Astrocyte (in vitro differentiated cells and primary cell): ENCODE measurements around the gene FTO. TPM values are rescaled to one million over a fixed set of nuclear protein-coding genes. Genes with fewer than 3 reads are reported as not detected.

Experiments used
- DNase-seq: peaks from one replicate; pipeline ENCODE4 v3.0.0-alpha.2; 2010; ENCODE audit warnings: low read depth
- FAIRE-seq: peaks from 2 replicates; lab custom pipeline; 2011; peaks lifted over from hg19 to GRCh38; lab: Jason Lieb, UNC
- H2AFZ ChIP-seq: 2 replicates; pipeline ENCODE4 v1.6.0; 2012; ENCODE audit warnings: low read depth, low read length, inconsistent platforms
- H3K27ac ChIP-seq: 2 replicates; pipeline ENCODE4 v1.5.1; 2011; ENCODE audit warnings: low read depth, low read length, inconsistent platforms
- H3K27me3 ChIP-seq: 2 replicates; pipeline ENCODE4 v1.6.0; 2011; ENCODE audit warnings: low read length, inconsistent platforms; ENCODE audit not compliant: insufficient read depth
- H3K36me3 ChIP-seq: 2 replicates; pipeline ENCODE4 v1.5.1; 2011; ENCODE audit warnings: low read length, inconsistent platforms; ENCODE audit not compliant: insufficient read depth
- H3K4me1 ChIP-seq: 2 replicates; pipeline ENCODE4 v1.5.1; 2011; ENCODE audit warnings: low read length, inconsistent platforms; ENCODE audit not compliant: insufficient read depth
- H3K4me2 ChIP-seq: 2 replicates; pipeline ENCODE4 v1.6.0; 2012; ENCODE audit warnings: low read length, inconsistent platforms
- H3K4me3 ChIP-seq: 2 replicates; pipeline ENCODE4 v1.5.1; 2011; ENCODE audit warnings: low read depth, mild to moderate bottlenecking, low read length, inconsistent platforms; ENCODE audit not compliant: insufficient read depth
- H3K79me2 ChIP-seq: 2 replicates; pipeline ENCODE4 v1.6.0; 2012; ENCODE audit warnings: mild to moderate bottlenecking, low read length, inconsistent platforms; ENCODE audit not compliant: insufficient read depth
- H3K9ac ChIP-seq: 2 replicates; pipeline ENCODE4 v1.6.0; 2012; ENCODE audit warnings: mild to moderate bottlenecking, low read length, inconsistent platforms
- H3K9me3 ChIP-seq: 2 replicates; pipeline ENCODE4 v1.5.1; 2012; ENCODE audit warnings: low read depth, mild to moderate bottlenecking, low read length, inconsistent platforms; ENCODE audit not compliant: insufficient read depth
- H4K20me1 ChIP-seq: 2 replicates; pipeline ENCODE4 v1.6.0; 2012; ENCODE audit warnings: low read length, inconsistent platforms; ENCODE audit not compliant: insufficient read depth
- H3K27ac Mint-ChIP-seq: one replicate; pipeline ENCODE4 v1.8.0; 2021; ENCODE audit warnings: mild to moderate bottlenecking, mixed read lengths; ENCODE audit not compliant: unreplicated experiment
- H3K27me3 Mint-ChIP-seq: one replicate; pipeline ENCODE4 v1.8.0; 2021; ENCODE audit warnings: low read depth, mixed read lengths; ENCODE audit not compliant: unreplicated experiment
- H3K36me3 Mint-ChIP-seq: one replicate; pipeline ENCODE4 v1.8.0; 2021; ENCODE audit warnings: low read depth, mixed read lengths; ENCODE audit not compliant: unreplicated experiment
- H3K4me1 Mint-ChIP-seq: one replicate; pipeline ENCODE4 v1.8.0; 2021; ENCODE audit warnings: low read depth, mixed read lengths; ENCODE audit not compliant: unreplicated experiment
- H3K4me3 Mint-ChIP-seq: one replicate; pipeline ENCODE4 v1.8.0; 2021; ENCODE audit warnings: mild to moderate bottlenecking, moderate library complexity, mixed read lengths; ENCODE audit not compliant: unreplicated experiment
- H3K9me3 Mint-ChIP-seq: one replicate; pipeline ENCODE4 v1.8.0; 2021; ENCODE audit warnings: mild to moderate bottlenecking, mixed read lengths; ENCODE audit not compliant: unreplicated experiment
- EZH2 ChIP-seq: IDR thresholded peaks from 2 replicates; pipeline ENCODE4 v1.6.1; 2012; ENCODE audit warnings: mild to moderate bottlenecking, low read length, inconsistent platforms; ENCODE audit not compliant: insufficient read depth
- total RNA-seq: library from RNA; stranded (reverse); gene quantifications from 2 replicates; pipeline ENCODE4 v1.2.1, GENCODE V29; 2021
- TF ChIP-seq, protein P1 (sequence below): IDR thresholded peaks from 2 replicates; pipeline ENCODE4 v1.5.1; 2011; ENCODE audit warnings: low read depth, mild to moderate bottlenecking, inconsistent platforms, low read length, moderate library complexity; ENCODE audit not compliant: insufficient read depth

FTO gene
- total RNA-seq, 1 donor from 2014 or later = 73.1 TPM

GRCh38 chr16:54000361-54000760, 296.4 kb downstream of the FTO start:
- H3K27me3 Mint-ChIP-seq = no peaks in the 10 kb centered on the region
- DNase-seq (no peak), FAIRE-seq (no peak)
- H4K20me1 ChIP-seq = no peaks in the 10 kb centered on the region
- TF ChIP-seq, protein P1, sequence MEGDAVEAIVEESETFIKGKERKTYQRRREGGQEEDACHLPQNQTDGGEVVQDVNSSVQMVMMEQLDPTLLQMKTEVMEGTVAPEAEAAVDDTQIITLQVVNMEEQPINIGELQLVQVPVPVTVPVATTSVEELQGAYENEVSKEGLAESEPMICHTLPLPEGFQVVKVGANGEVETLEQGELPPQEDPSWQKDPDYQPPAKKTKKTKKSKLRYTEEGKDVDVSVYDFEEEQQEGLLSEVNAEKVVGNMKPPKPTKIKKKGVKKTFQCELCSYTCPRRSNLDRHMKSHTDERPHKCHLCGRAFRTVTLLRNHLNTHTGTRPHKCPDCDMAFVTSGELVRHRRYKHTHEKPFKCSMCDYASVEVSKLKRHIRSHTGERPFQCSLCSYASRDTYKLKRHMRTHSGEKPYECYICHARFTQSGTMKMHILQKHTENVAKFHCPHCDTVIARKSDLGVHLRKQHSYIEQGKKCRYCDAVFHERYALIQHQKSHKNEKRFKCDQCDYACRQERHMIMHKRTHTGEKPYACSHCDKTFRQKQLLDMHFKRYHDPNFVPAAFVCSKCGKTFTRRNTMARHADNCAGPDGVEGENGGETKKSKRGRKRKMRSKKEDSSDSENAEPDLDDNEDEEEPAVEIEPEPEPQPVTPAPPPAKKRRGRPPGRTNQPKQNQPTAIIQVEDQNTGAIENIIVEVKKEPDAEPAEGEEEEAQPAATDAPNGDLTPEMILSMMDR = no peak
- TF ChIP-seq EZH2 = no peak
- H3K4me3 Mint-ChIP-seq = no peak overlapping the region
- H3K9me3 Mint-ChIP-seq = peaks cover 4% of the 10 kb centered on the region
- no peaks in the 10 kb centered on the region for H3K9me3 ChIP-seq
- H3K36me3 ChIP-seq = no peaks in the 10 kb centered on the region
- no peaks in the 10 kb centered on the region for H3K36me3 Mint-ChIP-seq
- no peak overlapping the region for H3K27ac Mint-ChIP-seq
- H3K79me2 ChIP-seq = no peaks in the 10 kb centered on the region
- no peaks in the 10 kb centered on the region for H3K4me1 Mint-ChIP-seq
- no peak overlapping the region for H3K4me2 ChIP-seq
- no peaks in the 10 kb centered on the region for H3K27me3 ChIP-seq
- H2AFZ ChIP-seq = no peak overlapping the region
- H3K4me1 ChIP-seq = no peaks in the 10 kb centered on the region
- no peak overlapping the region for H3K27ac ChIP-seq
- H3K9ac ChIP-seq = no peak overlapping the region
- no peak overlapping the region for H3K4me3 ChIP-seq

DNA sequence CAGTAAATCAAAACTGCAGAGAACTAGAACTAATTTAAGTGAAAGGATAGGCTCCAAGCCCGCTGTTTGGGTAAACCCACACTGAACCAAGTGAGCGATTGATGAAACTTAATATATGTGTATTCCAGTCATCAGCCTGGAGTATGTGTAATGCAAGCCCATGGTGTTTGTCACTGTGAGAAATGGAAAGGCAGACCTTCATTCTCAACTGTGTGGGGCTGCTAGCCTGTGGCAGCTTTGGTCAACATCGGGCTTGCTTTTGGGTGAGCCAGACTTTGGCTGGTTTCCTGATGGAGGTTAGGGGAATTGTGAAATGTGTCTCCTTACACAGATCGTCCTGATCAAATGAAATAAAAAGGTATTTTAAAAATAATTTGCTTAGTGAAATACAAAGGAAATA, 302.7 kb downstream of the FTO start:
- DNase-seq (peak; percentile 17), FAIRE-seq (no peak)
- TF ChIP-seq, protein P1 = no peak
- no peak for TF ChIP-seq EZH2
- Mint-ChIP-seq H3K9me3 (peaks cover 4% of the 10 kb centered on the region), H3K27me3 (no peaks in the 10 kb centered on the region), H3K36me3 (peaks cover 4% of the 10 kb centered on the region), H3K27ac (no peak overlapping the region), H3K4me1 (no peaks in the 10 kb centered on the region), H3K4me3 (no peak overlapping the region)
- Histone ChIP-seq H3K9ac (no peak overlapping the region), H3K9me3 (no peaks in the 10 kb centered on the region), H3K4me2 (no peak overlapping the region), H2AFZ (no peak overlapping the region), H4K20me1 (no peaks in the 10 kb centered on the region), H3K27ac (no peak overlapping the region), H3K79me2 (no peaks in the 10 kb centered on the region), H3K4me3 (no peak overlapping the region), H3K36me3 (no peaks in the 10 kb centered on the region), H3K4me1 (no peaks in the 10 kb centered on the region), H3K27me3 (no peaks in the 10 kb centered on the region)

- H3K4me1 Mint-ChIP-seq = no peaks in the 10 kb centered on the region
- no peak overlapping the region for H3K4me3 Mint-ChIP-seq
- Histone ChIP-seq H3K4me3 (no peak overlapping the region), H2AFZ (no peak overlapping the region), H3K36me3 (no peaks in the 10 kb centered on the region), H3K27ac (no peak overlapping the region), H3K4me1 (no peaks in the 10 kb centered on the region), H3K9ac (no peak overlapping the region), H3K79me2 (no peaks in the 10 kb centered on the region), H3K4me2 (no peak overlapping the region), H3K9me3 (no peaks in the 10 kb centered on the region), H4K20me1 (no peaks in the 10 kb centered on the region), H3K27me3 (no peaks in the 10 kb centered on the region)
- H3K9me3 Mint-ChIP-seq = peaks cover 8% of the 10 kb centered on the region
- no peak for FAIRE-seq
- H3K27ac Mint-ChIP-seq = no peak overlapping the region
- DNase-seq = no peak
- TF ChIP-seq EZH2 = no peak
- TF ChIP-seq, protein P1 = no peak
- H3K36me3 Mint-ChIP-seq = peaks cover 10% of the 10 kb centered on the region
- H3K27me3 Mint-ChIP-seq = no peaks in the 10 kb centered on the region
These were observed 303.5 kb downstream of the FTO start for GRCh38 chr16:54007504-54007903.
